HG03025 (cell line): ENCODE measurements around the gene ADGRD1.

Experiments
- ATAC-seq: cut with Tn5 transposase; IDR thresholded peaks from one replicate; pipeline ENCODE4 v1.9.1; 2021; ENCODE audit warnings: mild to moderate bottlenecking, moderate library complexity; ENCODE audit not compliant: unreplicated experiment, low FRiP score

The ADGRD1 gene

DNA sequence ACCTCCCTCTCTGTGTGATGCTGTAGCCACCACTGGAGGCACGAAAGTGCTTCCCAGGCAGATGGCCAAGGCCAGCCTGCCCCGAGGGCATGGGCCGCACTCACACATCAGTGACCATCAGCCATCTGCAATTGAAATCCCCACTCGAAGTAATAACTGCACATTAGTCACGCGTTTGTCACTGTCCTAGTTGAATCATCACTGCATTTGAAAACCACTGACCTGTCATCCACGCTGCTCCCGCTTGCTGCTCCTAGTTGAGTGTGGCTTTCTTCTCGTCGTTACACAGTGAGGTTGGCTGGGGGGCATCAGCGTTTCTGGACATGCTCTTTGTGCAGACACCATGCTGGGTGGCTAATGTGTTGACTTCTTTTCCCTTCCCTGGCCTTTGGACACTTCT is 176.1 kb downstream of the ADGRD1 start:
- ATAC-seq = no peak

DNA sequence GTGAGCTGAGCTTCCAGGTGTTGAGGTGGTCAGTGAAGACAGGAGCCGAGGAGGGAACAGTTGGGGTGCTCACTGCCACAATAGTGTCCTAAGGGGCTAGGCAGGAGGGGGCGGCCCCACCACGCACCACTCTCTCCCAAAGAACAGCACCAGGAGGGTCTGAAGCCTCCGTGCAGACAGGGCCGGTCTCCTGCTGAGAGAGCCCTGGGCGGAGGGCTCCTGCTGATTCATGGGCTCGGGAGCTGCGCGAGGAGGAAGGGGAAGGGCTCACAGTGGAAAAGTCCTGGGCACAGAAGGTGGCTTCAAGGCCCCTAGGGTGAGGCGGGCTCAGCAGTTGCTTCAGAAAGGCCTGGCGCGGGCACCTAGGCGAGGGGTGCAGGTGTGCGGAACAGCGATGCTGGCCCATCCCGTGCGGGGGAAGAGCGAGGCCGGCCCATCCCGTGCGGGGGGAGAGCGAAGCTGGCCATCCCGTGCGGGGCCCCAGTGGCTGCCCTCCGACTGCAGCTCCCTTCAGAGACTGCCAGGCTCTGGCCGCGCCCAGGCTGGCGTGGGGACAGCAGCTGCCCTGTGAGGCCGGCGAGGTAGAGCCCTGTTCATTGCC is 176.7 kb downstream of the ADGRD1 start:
- ATAC-seq = no peak

DNA sequence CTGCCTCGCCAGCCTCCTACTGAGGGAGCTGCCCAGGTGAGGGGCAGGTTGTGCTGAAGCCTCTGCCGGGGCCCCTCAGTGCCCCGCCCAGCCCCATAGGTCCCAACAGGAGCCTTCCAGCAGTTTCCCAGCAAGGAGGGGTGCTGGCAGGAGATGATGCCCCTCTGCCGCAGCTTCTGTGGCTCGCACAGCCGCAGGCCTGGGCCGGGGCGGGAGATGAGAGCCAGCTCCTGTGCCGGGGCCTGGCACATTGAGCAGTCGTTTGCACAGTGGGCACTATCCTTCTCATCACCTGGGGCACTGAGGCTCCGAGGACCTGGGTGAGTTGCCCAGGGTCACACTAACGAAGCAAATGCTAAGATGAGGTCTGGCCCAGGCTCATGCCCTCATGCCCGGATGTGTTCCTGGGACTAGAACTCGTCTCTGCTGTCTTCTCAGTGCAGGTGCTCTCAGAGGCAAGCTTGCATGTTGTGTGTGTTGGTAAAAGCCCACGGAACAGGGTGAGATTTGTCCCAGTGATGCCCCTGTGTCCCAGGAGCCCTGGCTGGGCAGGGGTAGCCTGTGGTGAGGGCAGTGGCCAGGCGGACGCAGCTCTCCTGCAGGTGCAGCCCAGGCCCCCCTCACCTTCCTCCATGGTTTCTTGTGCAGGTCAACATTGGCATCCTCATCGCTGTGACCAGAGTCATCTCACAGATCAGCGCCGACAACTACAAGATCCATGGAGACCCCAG is 177.5 kb downstream of the ADGRD1 start:
- no peak for ATAC-seq

DNA sequence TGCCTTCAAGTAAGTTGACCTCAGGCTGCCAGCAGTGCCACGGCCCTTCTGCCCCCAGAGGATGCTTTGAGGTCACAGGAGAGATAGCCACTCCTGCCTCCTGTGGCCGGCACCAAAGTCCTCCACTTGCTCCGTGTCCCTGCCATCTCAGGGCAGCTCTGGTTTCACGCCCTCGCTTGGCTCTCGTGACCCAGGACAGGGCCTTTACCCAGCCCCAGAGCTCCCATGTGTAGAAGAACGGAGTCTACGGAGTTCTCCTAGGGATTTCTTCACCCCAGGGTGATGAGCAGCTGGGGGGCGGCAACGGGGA is 178.1 kb downstream of the ADGRD1 start:
- ATAC-seq = no peak

DNA sequence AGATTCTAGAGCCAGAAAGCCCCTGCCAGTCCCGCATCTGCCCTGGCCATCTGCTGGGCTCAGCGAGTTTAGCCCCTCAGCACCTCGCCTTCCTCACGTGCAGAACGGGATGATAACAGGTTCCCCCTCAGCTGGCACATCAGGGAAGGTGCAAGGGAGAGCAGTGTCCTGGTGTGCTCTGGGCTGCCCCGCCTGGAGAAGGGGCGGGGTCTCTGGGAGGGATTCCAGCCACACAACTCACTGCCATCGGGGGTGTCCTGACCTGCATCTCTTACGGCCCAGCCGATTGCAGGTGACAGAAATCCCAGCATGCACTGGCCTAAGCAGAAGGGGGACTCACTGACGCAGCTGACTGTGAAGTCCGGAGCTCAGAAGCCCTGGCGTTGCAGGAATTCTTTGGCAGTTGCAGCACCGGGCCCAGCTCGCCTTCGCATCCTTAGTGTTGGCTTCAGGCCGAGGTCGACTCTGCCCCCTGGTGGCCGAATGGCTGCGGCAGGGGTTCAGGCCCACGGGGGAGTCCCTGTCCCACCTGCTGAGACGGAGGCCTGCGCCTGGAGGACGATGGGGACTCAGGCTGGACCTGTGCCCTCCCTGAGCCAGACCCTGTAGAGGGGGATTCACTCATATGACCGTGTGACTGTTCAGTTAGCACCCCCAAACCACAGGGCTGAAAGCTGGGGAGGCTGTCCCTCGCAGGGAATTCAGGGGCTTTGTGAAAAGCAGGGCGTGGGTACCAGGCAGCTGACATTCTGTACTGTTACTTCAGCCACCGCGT is 178.6 kb downstream of the ADGRD1 start:
- no peak for ATAC-seq

DNA sequence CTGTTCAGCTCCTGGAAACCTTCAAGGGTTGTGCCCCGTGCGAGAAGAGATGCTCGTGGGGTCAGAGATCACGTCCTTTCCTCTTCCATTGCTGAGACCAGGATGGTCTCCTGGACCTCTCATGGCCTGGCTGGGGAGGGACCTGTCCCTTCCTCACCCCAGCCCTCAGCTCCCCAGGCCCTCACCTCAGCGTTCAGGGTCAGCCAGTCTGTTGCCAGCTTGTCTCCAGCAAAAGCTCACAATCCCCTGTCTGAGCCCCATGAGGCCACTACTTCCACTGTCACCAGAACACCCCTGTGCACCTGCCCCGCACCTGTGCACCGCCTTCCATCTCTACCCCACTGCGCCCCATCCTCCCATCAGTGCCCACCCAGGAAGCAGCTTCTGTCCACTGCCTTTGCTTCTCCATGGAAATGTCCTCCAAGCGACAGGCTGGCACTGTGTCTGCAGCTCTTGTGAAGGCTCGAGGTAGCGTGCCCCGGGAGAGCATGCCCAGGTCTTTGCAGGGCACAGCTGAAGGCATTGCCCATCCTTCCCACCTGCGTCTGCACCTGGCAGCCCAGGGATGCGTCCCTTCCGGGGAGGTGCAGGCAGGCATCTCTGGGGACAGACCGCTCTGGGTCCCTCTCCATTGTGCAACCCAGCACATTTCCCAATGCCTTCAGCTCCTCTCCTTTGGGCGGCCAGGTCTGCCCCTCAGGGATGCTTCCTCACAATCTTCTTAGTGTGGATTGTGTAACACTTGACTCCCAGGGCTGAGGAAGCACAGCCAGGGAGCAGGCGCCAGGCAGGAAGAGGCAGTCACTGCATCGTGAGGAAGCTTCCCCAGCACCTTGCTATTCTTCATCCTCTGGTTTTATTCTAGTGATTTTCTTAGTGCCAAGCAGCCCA is 179.6 kb downstream of the ADGRD1 start:
- ATAC-seq = no peak

DNA sequence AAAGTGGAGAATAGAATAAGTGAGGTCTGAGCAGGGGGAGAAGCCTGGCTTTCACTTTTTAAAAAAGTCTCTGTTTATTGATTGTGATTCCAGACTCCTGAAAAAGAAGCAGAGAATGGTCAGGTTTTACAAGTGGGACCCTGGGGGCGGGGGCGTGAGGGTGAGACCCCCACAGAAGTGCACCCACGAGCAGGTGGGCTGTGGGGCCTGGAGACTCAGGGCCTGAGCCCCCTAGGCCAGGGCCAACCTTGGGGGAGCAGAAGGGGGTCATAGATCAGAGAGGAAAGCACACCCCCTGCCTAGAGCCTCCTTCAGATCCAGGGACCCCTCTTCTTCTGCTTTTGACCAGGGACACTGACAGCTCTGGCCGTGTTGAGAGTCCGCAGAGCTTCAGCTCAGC is 180.3 kb downstream of the ADGRD1 start:
- no peak for ATAC-seq

DNA sequence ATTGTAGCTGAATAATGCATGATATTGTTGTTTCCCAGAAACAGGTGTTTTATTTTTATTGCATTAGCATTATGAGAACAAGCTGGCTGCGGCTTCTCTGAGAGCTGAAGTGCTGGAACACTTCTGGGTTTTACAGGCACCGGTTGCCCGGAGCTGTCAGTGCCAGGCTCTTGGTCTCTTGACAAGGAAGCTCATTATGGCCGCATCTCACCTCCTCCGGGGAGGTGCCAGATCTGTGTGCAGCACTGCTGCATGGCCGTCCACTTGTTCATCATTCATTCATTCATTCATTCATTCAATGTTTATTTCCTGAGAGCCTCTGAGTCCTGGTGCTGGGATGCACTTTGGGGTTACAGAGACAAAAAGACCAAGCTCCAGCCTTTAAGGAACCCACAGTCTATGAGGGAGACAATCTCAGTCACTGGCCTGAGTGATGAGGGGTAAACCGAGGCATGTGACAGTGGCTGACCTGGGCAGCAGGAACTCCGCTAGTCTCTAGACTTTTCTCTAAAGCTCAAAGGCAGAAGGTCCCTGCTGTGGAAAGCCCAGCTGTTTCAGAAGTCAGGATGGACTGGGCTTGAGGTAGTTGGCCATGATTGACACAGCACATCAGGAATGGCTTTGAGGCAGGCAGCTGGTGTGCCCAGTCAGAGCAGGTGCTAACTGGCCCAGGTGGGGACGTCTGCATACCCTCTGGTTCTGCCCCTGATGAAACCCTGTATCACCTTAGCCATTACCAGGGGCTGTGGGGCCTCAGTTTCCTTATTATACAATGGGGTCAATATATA is 181.0 kb downstream of the ADGRD1 start:
- ATAC-seq = no peak

DNA sequence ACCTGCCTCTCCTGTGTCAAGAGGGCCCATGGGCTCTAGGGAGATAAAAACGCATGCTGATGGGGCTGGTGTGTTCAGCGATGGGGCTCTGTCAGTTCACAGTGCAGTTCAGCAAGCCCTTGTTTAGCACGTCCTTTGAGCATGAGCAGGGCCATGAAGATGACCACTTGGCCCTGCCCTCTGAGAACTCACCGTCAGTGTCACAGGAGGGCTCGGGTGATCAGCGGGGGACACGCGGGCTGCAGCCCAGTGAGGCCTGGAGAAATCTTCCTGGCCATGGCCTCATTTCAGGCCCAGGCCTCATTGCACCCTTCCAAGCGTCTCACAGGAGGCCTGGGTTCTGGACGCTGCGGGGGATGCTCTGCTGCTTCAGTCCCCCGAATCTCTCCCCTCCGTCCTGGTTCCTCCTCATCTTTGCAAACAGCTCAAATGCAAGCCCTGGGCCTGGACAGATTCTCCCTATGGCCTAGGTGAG is 181.6 kb downstream of the ADGRD1 start:
- ATAC-seq = no peak

DNA sequence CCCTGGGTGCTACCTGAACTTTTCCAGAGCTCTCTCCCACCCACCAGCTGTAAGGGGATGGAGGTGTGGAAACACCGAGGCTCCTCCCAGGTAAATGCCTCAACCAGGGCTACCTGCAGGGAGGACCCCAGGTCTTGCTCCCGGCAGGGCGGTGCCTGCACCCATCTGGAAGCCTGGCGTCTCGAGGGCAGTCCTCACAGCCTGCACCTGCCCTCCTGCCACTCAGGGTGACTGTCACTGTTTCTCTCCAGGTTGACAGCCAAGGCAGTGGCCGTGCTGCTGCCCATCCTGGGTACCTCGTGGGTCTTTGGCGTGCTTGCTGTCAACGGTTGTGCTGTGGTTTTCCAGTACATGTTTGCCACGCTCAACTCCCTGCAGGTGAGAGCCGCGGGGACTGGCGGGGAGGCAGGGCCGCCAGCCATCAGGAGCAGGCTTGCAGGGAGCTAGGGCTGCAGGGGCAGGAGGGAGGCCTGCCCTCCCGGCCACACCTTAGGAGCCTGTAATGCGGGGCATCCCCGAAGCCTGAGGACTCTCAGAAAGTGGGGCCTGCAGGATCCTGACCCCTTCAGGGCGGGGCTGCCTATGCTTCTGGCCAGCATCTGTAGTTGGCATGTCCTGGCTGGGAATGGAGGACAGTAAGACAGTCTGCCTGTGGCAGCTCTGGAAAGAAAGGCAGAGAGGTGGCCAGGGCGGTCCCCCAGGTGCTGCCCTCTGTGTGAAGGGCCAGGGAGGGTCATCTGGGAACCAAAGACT is 182.3 kb downstream of the ADGRD1 start:
- ATAC-seq = no peak

DNA sequence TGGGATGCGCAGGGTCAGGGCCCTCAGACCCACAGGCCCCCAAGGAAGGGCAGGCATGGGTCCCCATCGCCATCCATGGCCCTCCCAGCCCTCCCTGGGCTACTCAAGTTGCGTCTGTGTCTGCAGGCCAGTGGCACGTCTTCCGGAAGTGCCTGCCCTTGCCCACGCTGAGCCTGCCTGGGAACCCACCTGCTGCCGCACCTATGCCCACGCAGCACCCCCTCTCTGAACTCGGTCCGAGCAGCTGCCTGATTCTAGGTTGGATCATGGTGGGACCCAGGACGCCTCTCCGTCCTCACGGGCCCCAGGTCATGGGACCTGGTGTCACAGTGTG is 182.8 kb downstream of the ADGRD1 start:
- ATAC-seq = no peak

DNA sequence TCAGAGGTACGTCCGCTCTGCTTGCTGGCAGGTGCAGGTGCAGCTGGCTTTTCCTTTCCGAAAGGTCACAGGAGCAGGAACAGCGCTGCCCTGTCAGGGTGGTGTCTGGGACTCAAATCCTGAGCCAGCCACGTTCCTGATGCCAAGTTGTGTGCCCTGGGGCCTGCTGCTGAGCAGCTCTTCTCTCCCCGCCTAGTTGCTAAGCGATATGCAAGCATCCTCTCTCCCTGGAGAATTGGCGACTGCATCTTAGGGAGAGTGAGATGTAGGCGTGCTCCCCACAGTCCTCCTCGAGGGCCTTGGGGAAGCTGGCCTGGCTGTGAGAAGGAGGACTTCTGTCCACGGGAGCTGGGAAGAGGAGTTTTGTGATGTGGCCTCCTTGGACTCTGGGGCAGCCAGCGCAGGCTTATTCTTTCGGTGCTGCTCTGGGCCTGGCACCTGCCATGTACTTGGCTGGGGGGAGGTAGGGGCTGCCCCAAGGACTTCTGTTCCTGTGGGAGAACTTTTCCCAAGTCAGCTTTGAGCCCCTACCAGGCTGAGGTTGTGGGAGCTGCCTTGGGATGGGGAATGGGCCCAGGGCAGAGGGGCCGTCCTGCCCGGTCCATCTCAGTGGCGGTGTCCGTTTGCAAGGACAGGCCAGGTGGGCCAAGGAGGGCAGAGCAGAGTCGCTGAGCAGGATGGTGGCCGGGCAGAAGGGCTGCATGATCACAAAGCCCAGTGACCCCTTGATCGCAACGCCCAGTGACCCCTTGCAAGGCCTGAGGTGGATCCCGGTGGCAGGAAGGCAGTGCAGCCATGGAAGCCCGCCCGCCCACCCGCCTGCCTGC is 183.5 kb downstream of the ADGRD1 start:
- ATAC-seq = no peak

DNA sequence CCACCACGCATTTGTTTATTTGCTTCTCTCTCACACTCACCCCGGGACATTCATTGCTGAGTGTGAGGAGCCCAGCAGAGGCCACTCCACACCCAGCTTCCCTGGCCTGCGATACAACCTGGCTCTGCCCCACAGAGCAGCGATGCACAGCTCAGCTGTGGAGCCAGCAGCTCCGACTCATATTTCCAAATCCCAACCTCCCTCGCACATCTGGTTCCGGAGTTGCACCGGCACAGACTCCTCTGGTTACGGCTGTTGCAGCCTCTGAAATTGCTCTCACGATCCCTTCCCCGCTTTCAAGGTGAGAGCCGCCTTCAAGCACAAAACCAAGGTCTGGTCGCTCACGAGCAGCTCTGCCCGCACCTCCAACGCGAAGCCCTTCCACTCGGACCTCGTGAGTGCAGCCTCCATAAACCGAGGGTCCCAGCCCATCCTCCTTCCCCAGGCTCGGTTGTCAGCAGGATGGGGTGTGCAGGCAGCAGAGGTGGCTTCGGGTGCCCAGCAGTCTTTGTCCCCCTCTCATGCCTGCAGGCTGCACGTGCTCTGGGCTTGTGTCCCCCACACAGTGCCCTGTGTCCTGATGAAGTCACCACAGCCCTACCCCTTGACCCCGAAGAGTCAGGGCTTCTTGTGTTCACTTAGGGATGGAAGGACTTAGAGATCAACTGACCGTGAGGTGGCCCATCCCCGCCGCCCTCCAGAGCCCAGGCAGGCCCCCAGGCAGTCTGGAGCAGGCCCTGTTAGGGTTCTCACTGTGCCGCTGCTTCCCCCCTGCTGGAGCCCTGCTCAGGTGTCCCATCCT is 184.3 kb downstream of the ADGRD1 start:
- no peak for ATAC-seq

DNA sequence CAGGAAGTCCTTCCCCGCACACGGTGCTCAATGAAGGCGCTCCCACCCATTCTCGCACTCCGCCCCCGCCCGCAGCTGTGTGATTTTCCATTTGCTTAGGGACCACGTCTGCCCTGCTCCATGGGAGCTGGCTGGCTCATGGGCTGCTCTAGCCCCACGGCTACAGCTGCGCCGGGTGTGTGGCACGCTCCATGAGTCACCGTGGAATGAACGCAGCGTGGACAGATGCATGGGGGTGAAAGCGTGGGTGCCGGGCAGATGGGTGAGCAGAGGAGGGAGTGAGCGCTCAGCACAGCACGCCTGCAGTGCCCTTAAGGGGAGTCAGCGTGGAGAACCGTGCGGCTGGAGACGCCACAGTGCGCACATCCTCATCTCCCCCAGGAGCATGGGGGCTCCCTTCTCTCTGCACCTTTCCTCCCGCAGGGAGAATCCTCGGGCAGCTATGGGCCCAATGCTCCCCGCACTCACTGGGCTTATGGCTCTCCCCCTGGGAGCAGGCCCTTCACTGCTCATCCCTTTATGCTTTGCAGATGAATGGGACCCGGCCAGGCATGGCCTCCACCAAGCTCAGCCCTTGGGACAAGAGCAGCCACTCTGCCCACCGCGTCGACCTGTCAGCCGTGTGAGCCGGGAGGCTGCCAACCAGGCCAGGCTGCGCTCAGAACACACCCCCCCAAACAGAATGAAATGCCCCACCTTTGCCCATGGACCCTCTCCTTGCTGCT is 185.1 kb downstream of the ADGRD1 start:
- no peak for ATAC-seq

DNA sequence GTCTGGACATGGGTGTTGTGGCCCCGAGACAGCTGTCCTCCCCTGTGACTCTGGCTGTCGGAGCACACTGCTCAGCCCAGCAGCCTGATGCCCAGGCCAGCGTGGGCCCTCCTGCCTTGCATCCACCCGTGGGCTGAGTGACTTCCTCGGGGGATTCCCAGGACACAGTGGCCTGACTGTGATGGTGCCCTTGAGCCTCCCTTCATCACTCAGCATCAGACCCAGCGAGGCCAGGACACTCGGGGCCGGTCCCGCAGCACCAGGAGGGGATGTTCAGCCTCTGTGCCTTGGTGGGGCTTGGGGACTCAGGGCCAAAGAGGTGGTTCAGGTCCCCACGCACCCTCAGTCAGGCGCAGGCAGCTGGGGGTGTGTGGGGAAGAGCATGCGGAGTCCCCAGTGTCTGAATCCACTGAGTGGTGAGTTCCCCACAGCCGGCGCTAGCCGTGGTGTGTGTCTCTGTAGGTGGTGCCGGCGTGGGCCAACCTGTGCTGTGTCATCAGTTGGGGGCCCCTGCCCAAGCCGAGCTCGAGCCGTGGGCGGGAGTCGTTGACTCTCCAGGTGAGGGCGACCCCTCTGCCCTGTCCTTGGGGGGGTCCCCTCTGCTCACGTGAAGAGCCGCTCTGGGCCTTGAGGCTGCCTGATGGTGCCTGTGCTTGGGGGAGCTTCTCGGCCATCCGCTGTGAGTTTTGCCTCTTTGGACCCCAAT is 185.8 kb downstream of the ADGRD1 start:
- ATAC-seq = no peak

DNA sequence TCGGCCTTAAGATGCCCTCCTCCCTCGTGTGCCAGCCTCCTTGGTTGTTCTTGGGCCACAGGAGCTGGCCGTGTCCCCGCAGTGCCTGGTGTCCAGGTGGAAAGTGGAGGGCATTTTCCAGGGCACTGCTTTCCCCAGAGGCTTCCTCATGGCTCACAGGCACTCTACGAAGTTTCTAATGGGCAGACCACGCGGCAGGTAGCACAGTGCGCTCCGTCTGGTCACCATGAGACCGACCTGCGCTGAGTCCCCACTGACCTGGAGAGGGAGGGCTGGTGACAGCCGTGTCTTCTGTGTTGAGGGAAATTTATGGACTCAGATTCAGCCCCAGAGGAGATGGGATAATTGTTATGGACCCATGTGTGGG is 186.3 kb downstream of the ADGRD1 start:
- no peak for ATAC-seq

DNA sequence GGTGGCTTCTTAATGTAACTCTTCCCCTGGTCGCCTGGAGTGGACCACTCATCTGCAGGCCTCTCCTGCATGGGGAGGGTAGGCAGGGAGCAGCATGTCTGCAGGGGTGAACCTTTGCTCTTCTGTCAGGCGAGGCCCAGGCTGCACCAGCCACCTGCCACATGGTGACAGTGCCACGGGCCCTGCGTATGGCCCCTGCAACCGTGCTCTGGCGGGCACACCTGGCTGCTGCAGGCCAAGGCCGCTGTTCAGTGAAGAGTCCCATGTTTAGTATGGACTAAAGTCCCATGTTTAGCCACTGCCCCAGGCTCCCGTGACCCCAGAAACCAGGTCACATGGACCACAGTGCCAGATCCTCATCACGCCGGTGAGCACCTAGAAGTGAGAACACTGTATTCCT is 187.0 kb downstream of the ADGRD1 start:
- no peak for ATAC-seq
